ENCODE data around the gene WIZ. TPM values are rescaled to one million over a fixed set of nuclear protein-coding genes. Genes with fewer than 3 reads are reported as not detected.

WIZ gene
- total and polyA plus RNA-seq, 2 of the 4 experiments (the other 2 are of a cell fraction), result 0.90 to 27.1 TPM

- no peak overlapping the region for H4K8ac ChIP-seq (ENCODE audit: low read depth in 2 of 2, low read length in 2 of 2)
- H3K18ac ChIP-seq (ENCODE audit: low read depth, low read length), result no peak overlapping the region
- no peak overlapping the region for H2AFZ ChIP-seq (replicated peaks; ENCODE audit: low read length, poor library complexity)
- no peak overlapping the region for H3K4ac ChIP-seq (ENCODE audit: low read depth, low read length)
- DNase-seq (no peak), ATAC-seq (ENCODE audit: low read depth) (no peak)
- ChIA-PET POLR2A (ENCODE audit: unreplicated experiment) (no interaction called here), CTCF (no interaction called here)
- H3K79me1 ChIP-seq (ENCODE audit: low read depth in 1 of 2, low read length in 2 of 2), result peaks cover 0 to 6% of the 10 kb centered on the region in 2 experiments; a peak in 1 of 4 replicates
- H3K4me3 ChIP-seq (ENCODE audit: insufficient read depth, low read depth, low read length), result no peak overlapping the region
- H3K56ac ChIP-seq (ENCODE audit: extremely low read depth, insufficient read depth, low read length), result no peak overlapping the region
- 85% methylated on average over 2 of the region's 4 CpGs; no CpG with 5 or more reads in 1 of the 2 experiments for WGBS, 2 experiments (ENCODE audit: extremely low coverage in 2 of 2, insufficient read length in 1 of 2)
- no peak overlapping the region for H4K5ac ChIP-seq (ENCODE audit: low read depth, low read length)
- H3K27ac ChIP-seq (ENCODE audit: insufficient read depth, low read length), result no peak overlapping the region
- H3K36me3 ChIP-seq (ENCODE audit: control insufficient read depth, insufficient read depth, low read length), result peaks cover 8% of the 10 kb centered on the region; the same call in 1 of the 2 replicates
- dilution Hi-C loops (cut with HindIII; ENCODE audit: low sequenced_read_pairs, unreplicated experiment) (no loop called here), in situ Hi-C loops (cut with MboI; ENCODE audit: low sequenced_read_pairs) (loop anchor here (25.0 kb wide), 1 partner anchor 885 kb away; the partner anchor contains the start of gene NDUFB7), intact Hi-C loops (cut with micrococcal nuclease) (no loop called here)
- H3K9me1 ChIP-seq (ENCODE audit: insufficient read depth, low read length), result peaks cover 13% of the 10 kb centered on the region
- H3K23ac ChIP-seq (ENCODE audit: low read depth, low read length), result no peak overlapping the region
- H2BK5ac ChIP-seq (ENCODE audit: low read depth, low read length, poor library complexity, severe bottlenecking), result no peak overlapping the region
- BruUV-seq (replicated peaks), result no TSS peak
- H4K20me1 ChIP-seq (ENCODE audit: insufficient read depth, low read length), result no peaks in the 10 kb centered on the region; the same call in 1 of the 2 replicates
- TF ChIP-seq USF2 (IDR thresholded peaks at IDR 0.05; ENCODE audit: low read depth, low read length) (no peak), CHD1 (IDR thresholded peaks at IDR 0.05; ENCODE audit: low read depth, low read length) (no peak), RAD21 (IDR thresholded peaks at IDR 0.05; ENCODE audit: low read length) (no peak), BHLHE40 (IDR thresholded peaks at IDR 0.05; ENCODE audit: low read depth, low read length) (no peak), SMC3 (IDR thresholded peaks at IDR 0.05; ENCODE audit: low read depth, low read length) (no peak), CTCF (conservative IDR thresholded peaks at IDR 0.05; ENCODE audit: low read depth, low read length) (no peak), RFX5 (IDR thresholded peaks at IDR 0.05; ENCODE audit: low read depth, low read length) (no peak), CEBPB (IDR thresholded peaks at IDR 0.05; ENCODE audit: low read depth, low read length) (no peak), RCOR1 (IDR thresholded peaks at IDR 0.05; ENCODE audit: insufficient replicate concordance, low read length) (no peak), MAFK (IDR thresholded peaks at IDR 0.05; ENCODE audit: low read depth, low read length) (no peak), MXI1 (IDR thresholded peaks at IDR 0.05; ENCODE audit: borderline replicate concordance, low read depth, low read length) (no peak), MAZ (IDR thresholded peaks at IDR 0.05; ENCODE audit: borderline replicate concordance, low read depth, low read length) (no peak), POLR2A (IDR thresholded peaks at IDR 0.05; ENCODE audit: low read depth, low read length) (no peak)
- H3K4me1 ChIP-seq (ENCODE audit: control insufficient read depth, insufficient read depth, low read length), result no peaks in the 10 kb centered on the region
- H2AK9ac ChIP-seq (replicated peaks; ENCODE audit: low read depth, low read length, poor library complexity), result peak overlapping the region; percentile 65
- H3K9me3 ChIP-seq (ENCODE audit: control insufficient read depth, insufficient read depth, low read length), result no peaks in the 10 kb centered on the region
- H2BK120ac ChIP-seq (ENCODE audit: low read depth, low read length), result no peak overlapping the region
- H3K14ac ChIP-seq (replicated peaks; ENCODE audit: low read depth, low read length), result no peak overlapping the region
- H2BK15ac ChIP-seq (ENCODE audit: low read depth, low read length), result no peak overlapping the region
- no peak overlapping the region for H3K9ac ChIP-seq (ENCODE audit: low read depth, low read length)
- H3K4me2 ChIP-seq (ENCODE audit: low read depth, low read length), result no peak overlapping the region
- no peak overlapping the region for H4K91ac ChIP-seq (ENCODE audit: insufficient read depth, low read depth, low read length)
- H3K27me3 ChIP-seq (ENCODE audit: control insufficient read depth, insufficient read depth, low read length), result no peaks in the 10 kb centered on the region
- no peak overlapping the region for H2AK5ac ChIP-seq (ENCODE audit: low read depth, low read length)
- H2BK20ac ChIP-seq (ENCODE audit: low read depth, low read length), result no peak overlapping the region
Observed at GRCh38 chr19:15447057-15447456, 2.7 kb downstream of the WIZ start.

Data from IMR-90 (cell line).